GM19043 (cell line): Measurements from ENCODE around the gene TMEM220.
"Not testable (repeated sequence)": the region's sequence is repeated elsewhere in the genome, so short reads cannot be mapped to it uniquely, and the experiment has no call there.

Experiments
- ATAC-seq: cut with Tn5 transposase; IDR thresholded peaks from one replicate; pipeline ENCODE4 v1.9.1; 2021; ENCODE audit warnings: low read depth; ENCODE audit not compliant: unreplicated experiment

Gene TMEM220

GRCh38 chr17:10731408-10731879 is 1.6 kb upstream of the TMEM220 start:
- no peak for ATAC-seq

GRCh38 chr17:10730247-10730646 is 424 bp upstream of the TMEM220 start:
- ATAC-seq, result not testable (repeated sequence)

GRCh38 chr17:10728331-10728892 is 1.4 kb downstream of the TMEM220 start:
- no peak for ATAC-seq

- no peak for ATAC-seq
Measured at GRCh38 chr17:10727192-10727591, 2.6 kb downstream of the TMEM220 start.

- ATAC-seq, result no peak
Measured at GRCh38 chr17:10726196-10726595, 3.6 kb downstream of the TMEM220 start.

GRCh38 chr17:10725262-10725661 is 4.6 kb downstream of the TMEM220 start:
- no peak for ATAC-seq

GRCh38 chr17:10724546-10725195 is 5.2 kb downstream of the TMEM220 start:
- no peak for ATAC-seq

GRCh38 chr17:10718547-10718946 is 11.3 kb downstream of the TMEM220 start:
- no peak for ATAC-seq

- no peak for ATAC-seq
Measured at GRCh38 chr17:10716218-10716617, 13.6 kb downstream of the TMEM220 start.

- ATAC-seq, result no peak
Measured at GRCh38 chr17:10713318-10713717, 16.5 kb downstream of the TMEM220 start.

GRCh38 chr17:10705727-10706126 is 24.1 kb downstream of the TMEM220 start:
- no peak for ATAC-seq

GRCh38 chr17:10702574-10702973 is 27.2 kb downstream of the TMEM220 start:
- ATAC-seq, result no peak

- ATAC-seq, result no peak
Measured at GRCh38 chr17:10699856-10700255, 30.0 kb downstream of the TMEM220 start.

GRCh38 chr17:10698096-10698818 is 31.6 kb downstream of the TMEM220 start:
- no peak for ATAC-seq

- peak; percentile 92 for ATAC-seq
Measured at GRCh38 chr17:10697092-10698081, 32.4 kb downstream of the TMEM220 start, which contains the start of the genes ADPRM and SCO1. TSS of gene ADPRM (plus strand) at chr17:10697594. CDS start at chr17:10704927, 7,333 bp downstream. TSS of gene SCO1 (minus strand) at chr17:10697533. CDS start at chr17:10697507, 26 bp downstream.

- not testable (repeated sequence) for ATAC-seq
Measured at GRCh38 chr17:10695875-10696407, 33.9 kb downstream of the TMEM220 start.

GRCh38 chr17:10687499-10687898 is 42.3 kb downstream of the TMEM220 start:
- no peak for ATAC-seq

- no peak for ATAC-seq
Measured at GRCh38 chr17:10683853-10684252, 46.0 kb downstream of the TMEM220 start.

- ATAC-seq, result no peak
Measured at GRCh38 chr17:10681866-10682446, 47.9 kb downstream of the TMEM220 start.

GRCh38 chr17:10674704-10675103 is 55.1 kb downstream of the TMEM220 start:
- no peak for ATAC-seq
